DND-41 (cell line): Measurements from ENCODE around the gene EFNB2.

ENCODE experiments used
- ATAC-seq: fragments of 200-7000 bp; cut with Tn5 transposase; 3 replicates; pipeline ENCODE4 v1.9.1; 2021; ENCODE audit warnings: low read depth; ENCODE audit not compliant: insufficient read depth
- DNase-seq: peaks from one replicate; pipeline ENCODE4 v3.0.0-alpha.2; 2020
- H2AFZ ChIP-seq: 2 replicates; pipeline ENCODE4 v1.6.0; 2012; ENCODE audit warnings: low read depth, low read length
- H3K27ac ChIP-seq: 2 replicates; pipeline ENCODE4 v1.5.1; 2012; ENCODE audit warnings: low read length, inconsistent platforms
- H3K27me3 ChIP-seq: fragments of 200-600 bp; sonication (generic); 2 replicates; pipeline ENCODE4 v1.6.0; 2012; ENCODE audit warnings: low read length, mild to moderate bottlenecking, inconsistent platforms; ENCODE audit not compliant: insufficient read depth, poor library complexity
- H3K36me3 ChIP-seq: 2 replicates; pipeline ENCODE4 v1.5.1; 2012; ENCODE audit warnings: low read length, inconsistent platforms; ENCODE audit not compliant: insufficient read depth
- H3K4me1 ChIP-seq: 2 replicates; pipeline ENCODE4 v1.5.1; 2012; ENCODE audit warnings: mild to moderate bottlenecking, low read length; ENCODE audit not compliant: insufficient read depth
- H3K4me2 ChIP-seq: 2 replicates; pipeline ENCODE4 v1.6.0; 2012; ENCODE audit warnings: mild to moderate bottlenecking, moderate library complexity, low read length, inconsistent platforms; ENCODE audit not compliant: insufficient read depth
- H3K4me3 ChIP-seq, 2 experiments: fragments of 200-600 bp in 1 of 2; shearing (Covaris generic) in 1 of 2; 2 replicates each; pipeline ENCODE4 v1.5.1; 2012 to 2016; ENCODE audit warnings: inconsistent platforms in 2 of 2, low read length in 2 of 2, mild to moderate bottlenecking in 2 of 2, low read depth in 1 of 2, moderate library complexity in 1 of 2
- H3K79me2 ChIP-seq: 2 replicates; pipeline ENCODE4 v1.6.0; 2012; ENCODE audit warnings: low read length, inconsistent platforms; ENCODE audit not compliant: insufficient read depth
- H3K9ac ChIP-seq: 2 replicates; pipeline ENCODE4 v1.6.0; 2012; ENCODE audit warnings: low read depth, mild to moderate bottlenecking, inconsistent platforms, low read length, moderate library complexity
- H3K9me3 ChIP-seq: 2 replicates; pipeline ENCODE4 v1.5.1; 2012; ENCODE audit warnings: low read length, moderate library complexity, mild to moderate bottlenecking, inconsistent platforms; ENCODE audit not compliant: insufficient read depth, severe bottlenecking
- H4K20me1 ChIP-seq: 2 replicates; pipeline ENCODE4 v1.6.0; 2012; ENCODE audit warnings: low read length; ENCODE audit not compliant: insufficient read depth
- CTCF ChIP-seq: IDR thresholded peaks from 2 replicates; pipeline ENCODE4 v1.5.1; 2012; ENCODE audit warnings: borderline replicate concordance, low read length, moderate library complexity, mild to moderate bottlenecking; ENCODE audit not compliant: poor library complexity, severe bottlenecking; ENCODE audit errors: extremely low read depth
- EZH2 ChIP-seq: IDR thresholded peaks from 3 replicates; pipeline ENCODE4 v1.6.1; 2012; ENCODE audit warnings: borderline replicate concordance, low read depth, mild to moderate bottlenecking, moderate library complexity, low read length, inconsistent platforms; ENCODE audit not compliant: severe bottlenecking

The EFNB2 gene

GRCh38 chr13:106468207-106468606 lies 67.3 kb downstream of the EFNB2 start:
- no peak overlapping the region for H2AFZ ChIP-seq
- no peak overlapping the region for H3K4me2 ChIP-seq
- H4K20me1 ChIP-seq = no peaks in the 10 kb centered on the region
- H3K4me1 ChIP-seq = no peaks in the 10 kb centered on the region
- no peak overlapping the region for H3K9ac ChIP-seq
- TF ChIP-seq CTCF = no peak
- TF ChIP-seq EZH2 = no peak
- no peaks in the 10 kb centered on the region for H3K79me2 ChIP-seq
- H3K27me3 ChIP-seq = no peaks in the 10 kb centered on the region
- ATAC-seq (no peak), DNase-seq (no peak)
- H3K36me3 ChIP-seq = no peaks in the 10 kb centered on the region
- H3K27ac ChIP-seq = no peak overlapping the region
- H3K9me3 ChIP-seq = no peaks in the 10 kb centered on the region
- no peak overlapping the region for H3K4me3 ChIP-seq

- DNase-seq (no peak), ATAC-seq (no peak)
- H3K79me2 ChIP-seq = no peaks in the 10 kb centered on the region
- H4K20me1 ChIP-seq = no peaks in the 10 kb centered on the region
- H3K4me3 ChIP-seq = no peak overlapping the region
- TF ChIP-seq CTCF = no peak
- TF ChIP-seq EZH2 = no peak
- no peaks in the 10 kb centered on the region for H3K9me3 ChIP-seq
- no peak overlapping the region for H3K4me2 ChIP-seq
- no peaks in the 10 kb centered on the region for H3K27me3 ChIP-seq
- H3K9ac ChIP-seq = no peak overlapping the region
- no peak overlapping the region for H2AFZ ChIP-seq
- H3K4me1 ChIP-seq = no peaks in the 10 kb centered on the region
- no peaks in the 10 kb centered on the region for H3K36me3 ChIP-seq
- no peak overlapping the region for H3K27ac ChIP-seq
Observed at GRCh38 chr13:106467427-106468122, 67.9 kb downstream of the EFNB2 start.

DNA sequence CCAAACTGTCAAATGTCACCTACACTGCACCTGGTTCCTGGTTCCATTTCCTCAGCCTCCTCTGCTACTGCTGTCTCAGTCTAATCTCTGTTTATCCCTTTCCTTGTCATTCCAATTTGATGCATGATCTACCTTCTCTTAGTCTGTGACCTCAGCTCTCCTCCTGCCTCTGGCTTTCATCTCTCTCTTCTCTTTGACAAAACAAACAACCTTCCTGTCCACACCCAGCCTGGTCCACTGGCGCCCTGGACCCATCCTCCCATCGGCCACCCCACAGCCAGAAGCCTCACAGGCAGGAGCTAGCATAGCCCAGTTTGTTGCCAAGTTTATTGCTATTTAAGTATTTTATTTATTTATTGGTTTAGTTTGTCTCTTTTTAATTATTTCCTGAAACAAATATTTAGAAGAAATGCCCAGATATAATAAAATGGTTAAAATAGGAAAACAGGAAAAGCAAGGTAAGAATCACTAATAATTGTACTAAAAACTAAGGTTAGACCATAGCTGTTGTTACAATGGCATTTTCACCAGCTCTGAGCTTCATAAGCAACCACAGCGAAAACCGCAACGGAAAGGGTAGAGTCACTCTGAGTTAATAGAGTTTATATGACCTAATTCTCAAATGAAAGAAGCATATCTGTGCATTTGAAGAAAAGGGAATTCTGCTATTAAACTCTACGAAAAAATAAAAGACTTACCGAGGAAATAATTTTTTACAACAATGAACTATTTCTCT lies 68.6 kb downstream of the EFNB2 start:
- TF ChIP-seq EZH2 = no peak
- no peak for TF ChIP-seq CTCF

More for the DNA sequence above, 68.6 kb downstream of the EFNB2 start:
- Histone ChIP-seq H3K27me3 (no peaks in the 10 kb centered on the region), H3K79me2 (no peaks in the 10 kb centered on the region), H2AFZ (no peak overlapping the region), H3K4me1 (no peaks in the 10 kb centered on the region), H3K4me2 (no peak overlapping the region), H3K9ac (no peak overlapping the region), H3K9me3 (no peaks in the 10 kb centered on the region), H3K4me3 (no peak overlapping the region), H3K27ac (no peak overlapping the region), H4K20me1 (no peaks in the 10 kb centered on the region), H3K36me3 (no peaks in the 10 kb centered on the region)
- ATAC-seq (no peak), DNase-seq (no peak)
